ENCODE measurements around the gene SERINC5.
A peak's percentile ranks its signal among the peaks of the same experiment; 100 is the strongest.
"Not testable (repeated sequence)": the region's sequence is repeated elsewhere in the genome, so short reads cannot be mapped to it uniquely, and the experiment has no call there.

The SERINC5 gene

DNA sequence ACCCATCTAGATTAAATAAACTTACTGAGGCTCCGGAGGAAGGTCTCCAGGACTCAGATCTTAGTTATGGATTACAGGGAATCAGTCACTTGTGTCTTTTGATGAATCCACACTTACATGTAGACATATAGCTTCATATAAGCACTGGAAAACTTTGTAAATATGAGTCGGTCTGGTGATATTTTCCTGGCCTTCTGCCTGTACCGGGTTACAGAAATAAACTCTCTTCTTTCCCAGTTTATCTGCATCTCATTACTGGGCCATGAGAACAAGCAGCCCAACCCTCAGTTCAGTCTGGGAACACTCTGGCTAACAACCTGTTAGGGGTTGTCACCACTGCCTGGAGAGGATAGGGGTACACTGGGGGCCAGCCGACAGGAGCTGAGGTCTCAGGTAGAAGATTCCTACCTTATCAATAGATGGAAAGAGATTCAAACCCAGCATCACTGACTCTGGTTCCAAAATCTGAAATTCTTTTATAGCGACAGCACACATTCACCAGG is 161.6 kb downstream of the SERINC5 start:
- no peaks in the 10 kb centered on the region for H3K36me3 ChIP-seq
- no peaks in the 10 kb centered on the region for H3K27me3 ChIP-seq
- no peaks in the 10 kb centered on the region for H3K4me1 ChIP-seq
- H3K9me3 ChIP-seq, result no peaks in the 10 kb centered on the region
- no peak for DNase-seq
- no peak overlapping the region for H3K4me3 ChIP-seq
- TF ChIP-seq, protein P1, sequence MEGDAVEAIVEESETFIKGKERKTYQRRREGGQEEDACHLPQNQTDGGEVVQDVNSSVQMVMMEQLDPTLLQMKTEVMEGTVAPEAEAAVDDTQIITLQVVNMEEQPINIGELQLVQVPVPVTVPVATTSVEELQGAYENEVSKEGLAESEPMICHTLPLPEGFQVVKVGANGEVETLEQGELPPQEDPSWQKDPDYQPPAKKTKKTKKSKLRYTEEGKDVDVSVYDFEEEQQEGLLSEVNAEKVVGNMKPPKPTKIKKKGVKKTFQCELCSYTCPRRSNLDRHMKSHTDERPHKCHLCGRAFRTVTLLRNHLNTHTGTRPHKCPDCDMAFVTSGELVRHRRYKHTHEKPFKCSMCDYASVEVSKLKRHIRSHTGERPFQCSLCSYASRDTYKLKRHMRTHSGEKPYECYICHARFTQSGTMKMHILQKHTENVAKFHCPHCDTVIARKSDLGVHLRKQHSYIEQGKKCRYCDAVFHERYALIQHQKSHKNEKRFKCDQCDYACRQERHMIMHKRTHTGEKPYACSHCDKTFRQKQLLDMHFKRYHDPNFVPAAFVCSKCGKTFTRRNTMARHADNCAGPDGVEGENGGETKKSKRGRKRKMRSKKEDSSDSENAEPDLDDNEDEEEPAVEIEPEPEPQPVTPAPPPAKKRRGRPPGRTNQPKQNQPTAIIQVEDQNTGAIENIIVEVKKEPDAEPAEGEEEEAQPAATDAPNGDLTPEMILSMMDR (IDR thresholded peaks at IDR 0.05), result no peak
- H3K27ac ChIP-seq, result no peak overlapping the region
- intact Hi-C loops (cut with DNase I; ENCODE audit: low total_unique reads), result loop anchor here (5.0 kb wide), 1 partner anchor 213 kb away; no protein-coding TSS in a partner anchor

DNA sequence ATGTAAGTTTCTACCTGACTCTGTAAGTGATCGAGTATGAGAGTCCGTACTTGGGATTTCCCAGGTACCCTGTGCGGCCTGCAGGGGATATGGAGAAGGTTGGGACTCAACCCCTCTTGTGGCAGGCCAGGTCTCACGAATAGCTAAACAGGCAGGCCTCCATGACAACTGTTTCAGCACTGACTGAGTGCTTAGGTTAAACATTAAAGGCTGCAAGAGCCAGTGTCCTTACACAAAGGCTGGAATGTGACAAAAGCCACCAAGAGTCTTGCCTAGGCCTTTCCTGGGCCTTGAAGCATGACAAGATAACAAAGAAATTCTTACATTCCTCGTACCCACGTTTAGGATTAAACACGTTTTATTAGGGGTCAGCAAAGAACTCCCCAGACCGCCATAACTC is 162.1 kb downstream of the SERINC5 start:
- no peak overlapping the region for H3K27ac ChIP-seq
- no peak overlapping the region for H3K4me3 ChIP-seq
- no peaks in the 10 kb centered on the region for H3K4me1 ChIP-seq
- intact Hi-C loops (cut with DNase I; ENCODE audit: low total_unique reads), result loop anchor here (5.0 kb wide), 1 partner anchor 214 kb away; no protein-coding TSS in a partner anchor
- no peaks in the 10 kb centered on the region for H3K9me3 ChIP-seq
- no peak for DNase-seq
- no peaks in the 10 kb centered on the region for H3K36me3 ChIP-seq
- H3K27me3 ChIP-seq, result no peaks in the 10 kb centered on the region
- TF ChIP-seq, protein P1 (IDR thresholded peaks at IDR 0.05), result no peak

DNA sequence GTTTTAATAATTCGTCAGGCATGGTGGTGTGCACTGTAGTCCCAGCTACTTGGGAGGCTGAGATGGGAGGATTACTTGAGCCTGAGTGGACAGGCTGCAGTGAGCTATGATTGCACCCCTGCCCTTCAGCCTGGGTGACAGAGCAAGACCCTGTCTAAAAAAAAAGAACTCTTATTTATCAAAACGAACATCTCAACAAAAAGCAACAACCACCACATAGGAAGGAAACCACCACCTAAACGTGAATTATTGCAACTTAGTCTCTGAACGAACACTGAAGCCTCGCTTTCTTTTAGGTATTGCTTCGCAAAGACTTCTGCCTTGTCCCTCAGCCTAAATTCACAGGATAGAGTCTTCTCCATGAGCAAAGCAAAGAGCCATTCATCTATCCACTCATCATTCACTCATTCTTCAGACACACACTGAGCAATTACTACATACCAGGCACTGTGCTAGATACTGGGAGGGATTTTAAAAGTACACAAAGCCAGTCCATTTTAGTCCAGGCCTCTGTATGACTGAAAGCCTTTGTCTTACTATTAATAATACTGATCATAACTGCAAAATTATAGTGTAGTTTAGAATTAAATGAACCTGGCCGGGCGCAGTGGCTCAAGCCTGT is 163.3 kb downstream of the SERINC5 start:
- H3K27me3 ChIP-seq, result no peaks in the 10 kb centered on the region
- intact Hi-C loops (cut with DNase I; ENCODE audit: low total_unique reads), result loop anchor here (5.0 kb wide), 1 partner anchor 215 kb away; no protein-coding TSS in a partner anchor
- H3K27ac ChIP-seq, result no peak overlapping the region
- no peak for DNase-seq
- no peaks in the 10 kb centered on the region for H3K9me3 ChIP-seq
- H3K36me3 ChIP-seq, result no peaks in the 10 kb centered on the region
- no peaks in the 10 kb centered on the region for H3K4me1 ChIP-seq
- TF ChIP-seq, protein P1 (IDR thresholded peaks at IDR 0.05), result no peak
- no peak overlapping the region for H3K4me3 ChIP-seq

DNA sequence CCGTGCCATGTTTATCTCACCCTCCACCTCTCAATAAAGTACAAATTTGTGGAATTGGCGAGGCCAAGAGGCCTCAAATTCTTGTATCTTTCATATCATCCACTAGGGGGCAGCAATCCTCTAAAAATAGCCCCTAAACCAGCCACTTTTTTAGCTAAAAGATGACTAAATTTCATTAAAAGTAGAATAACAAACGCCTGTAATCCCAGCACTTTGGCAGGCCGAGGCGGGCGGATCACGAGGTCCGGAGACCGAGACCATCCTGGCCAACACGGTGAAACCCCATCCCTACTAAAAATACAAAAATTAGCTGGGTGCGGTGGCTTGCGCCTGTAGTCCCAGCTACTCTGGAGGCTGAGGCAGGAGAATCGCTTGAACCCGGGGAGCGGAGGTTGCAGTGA is 164.1 kb downstream of the SERINC5 start:
- intact Hi-C loops (cut with DNase I; ENCODE audit: low total_unique reads), result loop anchor here (5.0 kb wide), 1 partner anchor 216 kb away; no protein-coding TSS in a partner anchor
- H3K27ac ChIP-seq, H3K9me3 ChIP-seq, H3K36me3 ChIP-seq, H3K4me1 ChIP-seq, H3K27me3 ChIP-seq, H3K4me3 ChIP-seq, DNase-seq: not testable (repeated sequence)
- TF ChIP-seq, protein P1 (IDR thresholded peaks at IDR 0.05), result peak; percentile 70 to 81

DNA sequence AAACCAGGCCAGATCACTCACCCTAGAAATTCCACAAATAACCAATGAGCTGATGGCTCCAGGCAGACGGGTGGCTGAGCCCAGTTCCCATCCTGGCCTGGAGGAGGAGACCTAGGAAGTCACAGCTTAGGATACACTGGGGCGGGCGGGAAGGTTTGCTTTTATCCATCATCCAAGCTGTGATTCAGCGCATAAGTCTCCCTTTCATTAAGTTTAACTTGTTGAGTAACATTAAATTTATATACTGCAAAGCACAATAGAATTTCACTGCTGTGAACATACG is 165.0 kb downstream of the SERINC5 start:
- Histone ChIP-seq H3K36me3 (no peaks in the 10 kb centered on the region), H3K27me3 (no peaks in the 10 kb centered on the region), H3K9me3 (no peaks in the 10 kb centered on the region), H3K4me1 (no peaks in the 10 kb centered on the region), H3K27ac (no peak overlapping the region), H3K4me3 (no peak overlapping the region)
- TF ChIP-seq, protein P1 (IDR thresholded peaks at IDR 0.05), result no peak
- DNase-seq, result peak in 1 of 2 donors; percentile 27
- intact Hi-C loops (cut with DNase I; ENCODE audit: low total_unique reads), result loop anchor here (5.0 kb wide), 1 partner anchor 216 kb away; no protein-coding TSS in a partner anchor
